HepG2 (cell line): ENCODE measurements around the gene APOA1. TPM values are rescaled to one million over a fixed set of nuclear protein-coding genes. Genes with fewer than 3 reads are reported as not detected.

Experiments
- ATAC-seq: fragments of 200-7000 bp; cut with Tn5 transposase; 3 replicates; pipeline ENCODE4 v1.9.1; 2020; ENCODE audit warnings: mild to moderate bottlenecking, moderate library complexity
- BruUV-seq: library from RNA; stranded (reverse); fragments of 400-500 nt; replicated peaks from 2 replicates; lab custom pipeline; 2021; lab: Mats Ljungman, UMichigan
- CTCF ChIA-PET: fragments of 300-600 bp; formaldehyde crosslinking; extraction: SDS; loops from one replicate; lab custom pipeline; 2021; ENCODE audit warnings: low total read pairs, inconsistent platforms, low intra/inter-chr PET ratio; lab: Yijun Ruan, JAX
- POLR2A ChIA-PET: fragments of 350-600 bp; sonication (Branson Sonifier 250); formaldehyde crosslinking; loops from one replicate; lab custom pipeline; 2020; ENCODE audit warnings: antibody characterized with exemption, inconsistent platforms; lab: Yijun Ruan, JAX
- DNase-seq: peaks from one replicate; pipeline ENCODE4 v3.0.0-alpha.2; 2015; ENCODE audit warnings: low spot score
- FAIRE-seq: peaks from 3 replicates; lab custom pipeline; 2011; peaks lifted over from hg19 to GRCh38; lab: Jason Lieb, UNC
- H2AFZ ChIP-seq: one replicate; pipeline ENCODE4 v1.6.1; 2011; ENCODE audit warnings: low read length, inconsistent platforms
- H3K27ac ChIP-seq: fragments of 300-600 bp; 3 replicates; pipeline ENCODE4 v1.8.0; 2011; ENCODE audit warnings: mixed run types, mild to moderate bottlenecking, mixed read lengths, low read length, inconsistent platforms; ENCODE audit not compliant: insufficient read depth; ENCODE audit errors: extremely low read length
- H3K27me3 ChIP-seq, 2 experiments: fragments of 200-600 bp in 1 of 2; 2 replicates in 1 of 2; 3 replicates in 1 of 2; pipeline versions ENCODE4 v1.6.0 to v1.8.0; 2011; ENCODE audit warnings: low read length in 2 of 2, mild to moderate bottlenecking in 2 of 2, moderate library complexity in 2 of 2, inconsistent platforms in 1 of 2; ENCODE audit not compliant: insufficient read depth in 2 of 2, control insufficient read depth in 1 of 2
- H3K36me3 ChIP-seq, 2 experiments: fragments of 200-600 bp in 1 of 2; replicated peaks in 1 of 2; 2 replicates in 1 of 2; 3 replicates in 1 of 2; pipeline versions ENCODE4 v1.5.1 to v1.8.0; 2011; ENCODE audit warnings: low read length in 2 of 2, inconsistent platforms in 1 of 2; ENCODE audit not compliant: insufficient read depth in 2 of 2, control insufficient read depth in 1 of 2
- H3K4me1 ChIP-seq: 2 replicates; pipeline ENCODE4 v1.5.1; 2012; ENCODE audit warnings: low read length, inconsistent platforms; ENCODE audit not compliant: insufficient read depth
- H3K4me2 ChIP-seq: 2 replicates; pipeline ENCODE4 v1.6.0; 2011; ENCODE audit warnings: low read depth, low read length, inconsistent platforms
- H3K4me3 ChIP-seq, 3 experiments: fragments of 200-600 bp in 1 of 3; sonication (generic), shearing (Covaris generic) in 1 of 3; replicated peaks in 1 of 3; 2 replicates each; pipeline ENCODE4 v1.5.1; 2011 to 2016; ENCODE audit warnings: low read length in 3 of 3, inconsistent platforms in 2 of 3, low read depth in 2 of 3, mild to moderate bottlenecking in 2 of 3, control low read depth in 1 of 3, mixed read lengths in 1 of 3; ENCODE audit not compliant: insufficient read depth in 1 of 3
- H3K79me2 ChIP-seq: one replicate; pipeline ENCODE4 v1.6.1; 2011; ENCODE audit warnings: low read length, inconsistent platforms; ENCODE audit not compliant: insufficient read depth
- H3K9ac ChIP-seq: 2 replicates; pipeline ENCODE4 v1.6.0; 2011; ENCODE audit warnings: mild to moderate bottlenecking, low read depth, low read length, inconsistent platforms; ENCODE audit not compliant: insufficient read depth
- H3K9me3 ChIP-seq: 2 replicates; pipeline ENCODE4 v1.5.1; 2012; ENCODE audit warnings: mild to moderate bottlenecking, low read length
- H4K20me1 ChIP-seq: 2 replicates; pipeline ENCODE4 v1.6.0; 2011; ENCODE audit warnings: inconsistent platforms, mild to moderate bottlenecking, low read length, moderate library complexity; ENCODE audit not compliant: insufficient read depth
- DNMT1 ChIP-seq: sonication (generic); formaldehyde crosslinking; IDR thresholded peaks from 2 replicates; pipeline ENCODE4 v1.5.1; 2020; ENCODE audit warnings: mild to moderate bottlenecking, missing genetic modification reagents
- NFYC ChIP-seq: IDR thresholded peaks from 2 replicates; pipeline ENCODE4 v1.6.1; 2016; ENCODE audit warnings: missing genetic modification reagents, missing compliant biosample characterization
- REPIN1 ChIP-seq: sonication (generic); formaldehyde crosslinking; IDR thresholded peaks from 2 replicates; pipeline ENCODE4 v1.8.0; 2022; ENCODE audit warnings: missing genetic modification reagents, low read depth, mild to moderate bottlenecking, borderline replicate concordance
- THAP11 ChIP-seq: IDR thresholded peaks from 2 replicates; pipeline ENCODE4 v1.6.1; 2016; ENCODE audit warnings: missing biosample characterization, missing genetic modification reagents
- ZNF143 ChIP-seq: sonication (generic); formaldehyde crosslinking; IDR thresholded peaks from 2 replicates; pipeline ENCODE4 v1.4.0; 2020; ENCODE audit warnings: missing genetic modification reagents
- WGBS: methylation state at CpG from one replicate; pipeline ENCODE4 v1.1.6; 2017; ENCODE audit warnings: low lambda C conversion rate; 5-methylcytosine and 5-hydroxymethylcytosine counted together
- in situ Hi-C: cut with HindIII; loops from 2 replicates; pipeline ENCODE4 v1.10.0; 2017; ENCODE audit warnings: low pct_unique_long_range_greater_than_20kb; ENCODE audit not compliant: extremely low pct_ligation_motif_present
- intact Hi-C: fragments of 100-400 bp; cut with micrococcal nuclease; formaldehyde crosslinking; loops from one replicate; pipeline ENCODE4 v1.10.0; 2022; ENCODE audit not compliant: unreplicated experiment
- polyA plus RNA-seq, 8 experiments: library from polyadenylated mRNA; depleted of rRNA in 3 of 8; stranded (reverse) in 7 of 8; unstranded in 1 of 8; fragments of >200 nt; fragmentation: Illumina TruSeq in 4 of 8; extraction: Trizol in 4 of 8; gene quantifications; 2 replicates each; pipeline versions ENCODE4 v1.2.1 to v1.2.3, GENCODE V29; 2011 to 2016; ENCODE audit warnings: low read depth in 4 of 8, missing spikeins in 1 of 8, mixed read lengths in 1 of 8; ENCODE audit not compliant: insufficient read depth in 1 of 8
- total RNA-seq, 5 experiments: library from RNA; depleted of rRNA; stranded (reverse); fragments of >200 nt; fragmentation: Illumina TruSeq; extraction: Trizol; gene quantifications; 2 replicates each; pipeline ENCODE4 v1.2.3, GENCODE V29; 2016; ENCODE audit warnings: low read depth in 1 of 5
- TF ChIP-seq, protein P1 (sequence below), 2 experiments: sonication (generic) in 1 of 2; formaldehyde crosslinking in 1 of 2; IDR thresholded peaks; 2 replicates each; pipeline versions ENCODE4 v1.5.1 to v1.6.1; 2011 to 2020; ENCODE audit warnings: borderline replicate concordance in 1 of 2, low read depth in 1 of 2, low read length in 1 of 2, mild to moderate bottlenecking in 1 of 2, missing genetic modification reagents in 1 of 2, moderate library complexity in 1 of 2

Gene APOA1
- total and polyA plus RNA-seq, 2 of the 13 experiments (the other 11 are each of a cell fraction or from before 2014, with no cell fraction given) = 1,973 to 5,485 TPM

DNA sequence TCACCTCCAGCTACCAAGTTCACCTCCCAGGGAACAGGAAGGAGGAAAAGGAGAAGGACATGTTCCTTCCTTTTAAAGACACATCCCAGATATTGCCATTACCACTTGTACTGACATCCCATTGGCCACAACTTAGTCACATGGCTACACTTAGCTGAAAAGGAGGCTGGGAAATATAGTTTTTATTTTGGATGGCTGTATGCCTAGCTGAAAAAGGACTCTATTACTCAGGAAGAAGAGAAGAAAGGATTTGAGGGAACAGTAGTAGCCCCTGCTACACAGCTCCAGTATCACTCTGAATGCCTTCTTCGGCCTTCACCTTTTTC is 43.7 kb downstream of the APOA1 start:
- Histone ChIP-seq H3K36me3 (no peaks in the 10 kb centered on the region), H3K79me2 (peaks cover 13% of the 10 kb centered on the region), H3K27ac (no peak overlapping the region), H3K4me2 (no peak overlapping the region), H3K27me3 (no peaks in the 10 kb centered on the region; a peak in 1 of 5 replicates), H3K4me3 (no peak overlapping the region), H3K4me1 (peaks cover 87% of the 10 kb centered on the region), H3K9me3 (no peaks in the 10 kb centered on the region), H3K9ac (no peak overlapping the region), H2AFZ (no peak overlapping the region), H4K20me1 (no peaks in the 10 kb centered on the region)
- BruUV-seq = no TSS peak
- CTCF ChIA-PET = no interaction called here
- no peak for ATAC-seq
- no peak for DNase-seq
- POLR2A ChIA-PET = interaction anchor here (4.1 to 17.3 kb wide), 3 partner anchors 13 to 36 kb away, joined by 47 to 1365 read pairs (median 291); partner anchors contain the start of genes APOA1, APOA4 and APOC3
- FAIRE-seq = no peak
- in situ Hi-C loops (loop anchor here (5.0 to 10.0 kb wide), 2 partner anchors 44 to 301 kb away; partner anchors contain the start of genes APOA1 and SIK3), intact Hi-C loops (no loop called here)
- TF ChIP-seq NFYC (peak; percentile 45; the same call in 1 of the 2 replicates), REPIN1 (CRISPR knock-in tag) (no peak), ZNF143 (CRISPR knock-in tag) (peak; percentile 69; the same call in 1 of the 2 replicates), DNMT1 (CRISPR knock-in tag) (no peak), THAP11 (CRISPR knock-in tag) (peak; percentile 56)
- TF ChIP-seq, protein P1, sequence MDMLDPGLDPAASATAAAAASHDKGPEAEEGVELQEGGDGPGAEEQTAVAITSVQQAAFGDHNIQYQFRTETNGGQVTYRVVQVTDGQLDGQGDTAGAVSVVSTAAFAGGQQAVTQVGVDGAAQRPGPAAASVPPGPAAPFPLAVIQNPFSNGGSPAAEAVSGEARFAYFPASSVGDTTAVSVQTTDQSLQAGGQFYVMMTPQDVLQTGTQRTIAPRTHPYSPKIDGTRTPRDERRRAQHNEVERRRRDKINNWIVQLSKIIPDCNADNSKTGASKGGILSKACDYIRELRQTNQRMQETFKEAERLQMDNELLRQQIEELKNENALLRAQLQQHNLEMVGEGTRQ (IDR thresholded peaks at IDR 0.05; ENCODE audit: low read depth, low read length) = no peak
- TF ChIP-seq, protein P1 (CRISPR knock-in tag; IDR thresholded peaks at IDR 0.05; ENCODE audit: borderline replicate concordance) = peak; percentile 68; the same call in 1 of the 2 replicates
- WGBS = 89% methylated on average over 1 of the region's 1 CpG
